NCI-H1436 treated with DMSO at 0.1 percent for 48 hours (cell line): ENCODE measurements around the gene GREB1L.
"Not testable (repeated sequence)": the region's sequence is repeated elsewhere in the genome, so short reads cannot be mapped to it uniquely, and the experiment has no call there.

Experiments used
- DNase-seq: peaks from one replicate; lab custom pipeline; 2025; lab: John Stamatoyannopoulos, UW

GREB1L gene

DNA sequence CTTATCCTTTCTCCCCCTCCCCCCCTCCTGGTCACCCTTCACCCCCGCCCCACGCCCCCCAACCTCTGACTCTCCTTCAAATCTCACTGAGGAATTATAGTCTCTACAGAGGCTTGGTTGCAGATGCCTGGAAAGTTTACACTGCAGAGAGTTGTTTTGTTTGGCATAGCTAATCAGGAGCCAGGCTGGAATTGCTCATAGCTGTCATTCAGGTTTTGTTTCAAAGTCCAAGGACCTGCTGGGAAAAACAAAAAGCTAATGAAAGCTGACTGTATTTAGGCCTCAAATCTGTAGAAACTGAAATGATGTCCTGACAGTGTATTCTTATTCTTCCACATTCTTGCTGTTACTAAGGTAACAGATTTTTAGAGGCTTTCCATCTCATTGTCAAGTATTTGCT lies 22.6 kb downstream of the GREB1L start:
- DNase-seq: no peak

DNA sequence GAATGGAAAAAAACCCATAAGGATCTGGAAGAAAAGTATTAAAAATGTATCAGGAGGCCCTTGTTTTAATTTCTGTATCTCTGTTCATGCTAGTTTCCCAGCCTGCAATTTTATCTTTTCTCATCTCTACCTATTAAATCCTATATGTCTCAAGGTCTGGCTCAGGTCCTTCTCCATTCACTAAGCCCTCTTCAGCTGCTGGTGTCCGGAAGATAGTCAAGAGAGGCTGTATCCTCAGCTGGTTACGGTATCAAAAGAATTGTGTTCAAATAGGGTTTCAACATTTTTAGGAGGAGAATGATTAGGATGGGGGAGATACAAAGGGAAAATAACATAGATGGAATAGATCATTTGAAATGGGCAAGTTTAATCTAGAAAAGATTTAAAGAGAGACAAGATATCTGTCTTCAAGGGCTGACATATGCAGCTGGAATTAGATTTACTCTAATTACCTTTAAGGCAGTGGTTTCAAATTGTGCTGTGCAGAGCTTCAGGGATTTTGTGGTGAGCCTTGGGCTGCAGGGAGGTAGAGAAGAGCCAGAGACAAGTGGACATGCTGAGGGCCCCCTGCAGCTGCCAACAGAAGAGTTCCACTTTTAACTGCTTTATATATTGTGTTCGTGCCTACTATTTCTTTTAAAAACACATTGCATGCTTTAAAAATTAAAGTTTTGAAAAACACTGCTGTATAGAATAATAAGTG lies 24.1 kb downstream of the GREB1L start:
- DNase-seq: no peak

DNA sequence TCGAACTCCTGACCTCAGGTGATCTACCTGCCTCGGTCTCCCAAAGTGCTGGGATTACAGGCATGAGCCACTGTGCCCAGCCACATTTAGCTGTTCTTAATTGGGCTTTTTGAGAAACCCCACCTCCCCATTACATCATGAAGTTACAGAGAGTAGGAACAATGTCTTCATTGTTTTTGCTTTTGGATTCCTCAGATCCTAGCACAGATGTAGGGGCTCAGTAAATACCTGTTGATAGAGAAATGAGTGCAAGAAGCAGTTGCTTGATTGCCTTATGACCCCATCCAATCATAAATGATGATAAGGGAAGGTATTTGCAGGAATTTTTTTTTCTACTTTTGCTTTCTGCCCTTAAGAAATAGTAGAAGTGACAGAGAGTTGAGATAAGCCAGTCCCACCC lies 25.4 kb downstream of the GREB1L start:
- no peak for DNase-seq

DNA sequence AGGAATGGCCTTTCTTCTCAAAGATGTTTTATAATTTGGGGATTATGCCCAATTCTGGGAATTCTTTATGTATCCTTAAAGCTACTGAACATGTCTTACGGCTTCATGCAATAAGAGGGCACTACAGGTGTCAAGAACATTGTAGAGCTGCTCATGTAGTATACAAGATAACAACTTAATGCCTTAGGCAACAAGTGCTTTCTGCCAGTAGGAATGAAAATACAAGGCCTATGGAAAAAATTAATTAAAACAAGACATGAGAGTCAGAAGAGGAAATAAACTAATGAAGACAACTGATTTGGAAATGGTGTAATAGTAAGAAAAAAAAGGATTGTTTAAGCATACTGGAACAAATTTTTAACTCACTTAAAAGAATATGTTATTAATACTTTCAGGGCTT lies 27.3 kb downstream of the GREB1L start:
- no peak for DNase-seq

GRCh38 chr18:21270453-21270852 lies 28.4 kb downstream of the GREB1L start:
- no peak for DNase-seq

DNA sequence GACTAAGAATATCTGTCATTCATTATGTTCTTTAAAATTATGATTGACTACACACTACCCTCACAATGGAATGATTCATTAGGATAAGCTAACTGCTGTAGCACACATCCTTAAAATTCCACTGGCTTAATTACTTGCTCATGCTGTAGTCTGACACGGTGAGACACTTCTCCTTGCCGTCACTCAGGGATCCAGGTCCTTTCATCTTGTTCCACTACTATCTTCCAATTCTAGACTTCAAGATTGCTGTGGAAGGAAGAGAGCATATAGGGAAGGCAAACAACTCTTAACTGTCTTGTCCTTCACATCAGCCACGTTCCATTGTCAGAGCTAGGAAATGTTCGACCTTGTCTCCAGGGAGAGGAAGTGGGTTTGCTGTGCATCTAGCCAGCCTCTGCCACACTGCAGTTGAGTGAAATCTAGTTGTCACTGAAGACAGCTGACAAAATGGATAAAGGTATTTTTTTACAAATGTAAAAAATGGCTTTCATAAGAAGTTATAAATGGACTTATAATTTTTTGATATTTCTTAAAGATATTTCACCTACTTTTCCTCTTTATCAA lies 30.1 kb downstream of the GREB1L start:
- no peak for DNase-seq

DNA sequence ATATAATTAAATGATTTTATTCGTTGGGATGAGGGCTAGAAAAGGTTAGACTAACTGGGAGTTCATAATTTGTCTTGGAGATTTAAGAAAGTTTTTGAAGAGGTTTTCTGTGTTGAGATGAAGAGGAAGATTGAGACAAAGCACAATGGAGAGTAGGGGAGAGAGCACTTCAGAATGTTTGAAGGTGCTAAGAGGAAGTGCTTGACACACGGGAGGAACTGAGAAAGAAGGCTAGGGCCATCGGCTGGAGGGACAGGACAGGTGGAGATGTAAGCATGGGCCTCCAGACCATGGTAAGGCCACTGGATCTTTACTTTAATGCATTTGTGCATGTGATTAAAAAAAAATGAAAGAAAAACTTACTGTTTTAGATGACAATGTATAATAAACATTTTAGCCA lies 31.5 kb downstream of the GREB1L start:
- DNase-seq: no peak

DNA sequence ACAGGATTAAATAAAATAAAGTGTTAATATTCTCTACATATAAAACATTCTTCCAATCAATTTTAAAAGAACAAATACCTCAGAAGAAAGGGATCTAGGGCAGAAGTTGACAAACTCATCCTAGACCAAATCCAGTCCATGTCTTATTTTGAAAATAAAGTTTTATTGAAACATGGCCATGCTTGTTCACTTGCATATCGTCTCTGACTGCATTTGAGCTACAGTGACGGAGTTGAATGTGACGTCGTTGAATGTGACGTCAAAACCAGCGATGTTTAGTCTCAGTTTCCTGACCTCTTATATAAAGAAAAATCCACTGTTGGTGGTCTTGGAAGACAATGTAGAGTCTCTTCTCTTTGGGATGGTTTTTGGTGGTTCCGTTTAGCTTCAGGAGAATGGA lies 33.6 kb downstream of the GREB1L start:
- no peak for DNase-seq

- no peak for DNase-seq
Observed at GRCh38 chr18:21277578-21277977, 35.5 kb downstream of the GREB1L start.

- DNase-seq: not testable (repeated sequence)
Observed at GRCh38 chr18:21278218-21278617, 36.2 kb downstream of the GREB1L start.

DNA sequence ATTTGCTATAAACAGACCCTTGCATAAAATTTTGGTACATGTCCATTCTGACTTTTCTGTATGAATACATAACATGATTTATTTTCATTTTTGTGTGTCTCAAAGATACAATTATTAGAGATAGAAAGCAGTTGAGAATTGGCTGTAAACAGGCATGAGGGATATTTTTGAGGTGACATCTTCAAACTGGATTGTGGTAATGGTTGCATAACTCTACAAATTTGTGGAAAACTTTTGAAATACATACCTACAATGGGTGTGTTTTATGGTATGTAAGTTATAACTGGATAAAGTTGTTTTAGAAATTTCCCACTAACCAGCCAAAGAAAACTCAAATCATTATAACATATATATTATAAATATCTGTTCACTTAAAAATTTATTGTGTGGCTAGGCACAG lies 39.6 kb downstream of the GREB1L start:
- DNase-seq: no peak

- no peak for DNase-seq
Observed at GRCh38 chr18:21284540-21284939, 42.5 kb downstream of the GREB1L start.

GRCh38 chr18:21289827-21290226 lies 47.8 kb downstream of the GREB1L start:
- DNase-seq: no peak

DNA sequence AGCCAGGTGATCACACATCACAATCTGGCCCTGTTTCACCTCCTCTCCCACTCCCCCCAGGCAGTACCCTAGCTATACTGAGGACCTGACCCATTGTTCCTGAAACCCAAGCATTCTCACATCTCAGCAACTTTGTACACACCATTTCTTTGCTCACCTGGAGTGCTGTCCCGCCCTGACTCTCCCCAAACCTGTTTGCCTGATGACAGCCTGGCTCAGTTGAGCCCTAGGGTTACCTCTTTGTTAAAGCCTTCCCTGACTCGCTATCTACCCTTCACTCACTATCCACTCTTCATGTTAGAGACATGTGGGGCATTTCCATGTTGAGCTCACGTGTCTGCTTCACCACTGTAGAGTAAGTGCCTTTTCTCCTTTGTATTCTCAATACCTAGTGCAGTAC lies 49.1 kb downstream of the GREB1L start:
- DNase-seq: no peak

DNA sequence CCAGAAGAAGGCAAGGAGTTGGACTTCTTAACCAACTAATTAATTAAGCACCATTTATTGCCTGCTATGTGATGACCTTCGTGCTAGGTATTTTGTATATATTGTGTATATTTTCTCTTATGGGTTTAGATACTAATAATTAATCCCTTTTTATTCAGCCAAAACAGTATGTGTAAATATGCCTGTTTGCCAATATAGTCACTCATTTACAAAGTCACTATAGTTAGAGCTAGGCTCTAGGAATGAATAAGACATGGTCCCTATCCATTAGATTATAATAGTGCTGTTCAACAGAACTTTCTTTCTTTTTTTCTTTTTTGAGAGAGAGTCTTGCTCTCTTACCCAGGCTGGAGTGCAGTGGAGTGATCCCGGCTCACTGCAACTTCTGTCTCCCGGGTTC lies 51.4 kb downstream of the GREB1L start:
- no peak for DNase-seq

- DNase-seq: no peak
Observed at GRCh38 chr18:21295101-21295500, 53.1 kb downstream of the GREB1L start.

- no peak for DNase-seq
Observed at GRCh38 chr18:21296045-21296444, 54.0 kb downstream of the GREB1L start.

GRCh38 chr18:21298351-21298750 lies 56.3 kb downstream of the GREB1L start:
- no peak for DNase-seq

DNA sequence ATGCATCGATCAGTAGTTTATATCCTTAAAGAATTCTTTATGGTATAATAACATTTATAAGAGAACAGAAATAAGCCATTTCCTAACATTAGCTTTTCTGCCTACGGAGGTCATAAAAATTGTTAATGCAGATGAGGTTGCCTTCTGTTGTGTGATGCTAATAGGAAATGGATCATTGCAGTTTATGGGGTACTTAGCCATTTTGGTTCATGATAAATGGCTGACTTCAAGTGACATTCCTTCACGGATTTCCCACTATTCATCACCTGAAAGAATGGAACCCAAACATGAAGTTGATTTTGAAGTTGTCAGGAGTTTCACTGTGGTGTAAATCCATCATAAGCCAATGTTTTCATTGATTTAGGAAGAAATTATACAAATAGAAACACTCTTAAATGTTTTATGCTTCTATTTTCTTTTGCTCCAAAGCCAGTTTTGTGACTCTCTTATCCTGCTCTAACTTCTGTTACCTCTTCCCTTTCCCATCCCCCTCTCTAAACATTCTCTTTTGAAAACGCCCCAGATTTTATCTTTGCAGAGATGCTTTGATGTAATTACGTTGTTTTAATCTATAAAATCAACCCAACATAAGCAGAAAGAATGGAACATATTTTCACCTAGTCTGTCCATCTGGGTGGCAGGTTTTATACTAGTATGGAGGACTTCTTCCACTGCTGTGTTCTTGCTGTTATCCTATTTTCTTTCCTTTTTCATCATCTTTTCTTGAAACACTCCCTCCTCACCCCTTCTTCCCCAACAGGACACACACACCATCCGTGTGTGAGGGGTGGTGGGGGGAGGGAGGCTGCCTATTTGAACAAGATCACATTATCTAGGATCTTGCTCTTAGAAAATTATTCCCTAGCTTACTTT lies 58.2 kb downstream of the GREB1L start:
- DNase-seq: no peak

DNA sequence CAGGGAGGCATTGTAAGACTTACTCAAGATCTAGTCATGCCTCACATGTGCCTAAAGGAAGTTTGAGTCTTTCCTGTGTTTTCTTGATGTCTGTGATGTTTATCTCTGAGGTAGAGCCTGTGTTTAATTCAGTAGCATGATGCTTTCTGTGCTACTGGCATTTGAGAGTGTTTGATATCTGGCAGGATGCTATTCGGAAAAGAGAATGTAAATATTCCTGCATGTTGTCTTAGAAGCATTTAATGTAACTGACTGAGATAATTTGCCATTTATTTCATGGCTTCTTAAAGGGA lies 58.8 kb downstream of the GREB1L start:
- no peak for DNase-seq

- no peak for DNase-seq
Observed at GRCh38 chr18:21303445-21303844, 61.4 kb downstream of the GREB1L start.

GRCh38 chr18:21303895-21304294 lies 61.9 kb downstream of the GREB1L start:
- DNase-seq: no peak

GRCh38 chr18:21305621-21306020 lies 63.6 kb downstream of the GREB1L start:
- DNase-seq: no peak
